Osteoblast (primary cell): ENCODE measurements around the gene SWAP70. TPM values are rescaled to one million over a fixed set of nuclear protein-coding genes. Genes with fewer than 3 reads are reported as not detected.

Source experiments
- DNase-seq: peaks from one replicate; pipeline ENCODE4 v3.0.0; 2011; ENCODE audit warnings: low spot score, mixed read lengths; ENCODE audit not compliant: insufficient read length; ENCODE audit errors: missing footprints
- H2AFZ ChIP-seq: 2 replicates; pipeline ENCODE4 v1.6.0; 2011; ENCODE audit warnings: mild to moderate bottlenecking, low read length
- H3K27ac ChIP-seq: 2 replicates; pipeline ENCODE4 v1.5.1; 2011; ENCODE audit warnings: mild to moderate bottlenecking, low read depth, low read length, moderate library complexity
- H3K27me3 ChIP-seq: 2 replicates; pipeline ENCODE4 v1.6.0; 2012; ENCODE audit warnings: mild to moderate bottlenecking, control low read depth, inconsistent platforms, low read length, moderate library complexity; ENCODE audit not compliant: insufficient read depth
- H3K36me3 ChIP-seq: 2 replicates; pipeline ENCODE4 v1.5.1; 2011; ENCODE audit warnings: mild to moderate bottlenecking, low read length, control low read depth, moderate library complexity; ENCODE audit not compliant: insufficient read depth
- H3K4me1 ChIP-seq: 2 replicates; pipeline ENCODE4 v1.5.1; 2011; ENCODE audit warnings: mild to moderate bottlenecking, low read length, control low read depth, moderate library complexity; ENCODE audit not compliant: insufficient read depth
- H3K4me2 ChIP-seq: 2 replicates; pipeline ENCODE4 v1.6.0; 2011; ENCODE audit warnings: mild to moderate bottlenecking, low read length; ENCODE audit not compliant: insufficient read depth
- H3K4me3 ChIP-seq: fragments of 200-600 bp; sonication (generic); 3 replicates; pipeline ENCODE4 v1.5.1; 2012; ENCODE audit warnings: mild to moderate bottlenecking, low read length, inconsistent platforms; ENCODE audit not compliant: insufficient read depth
- H3K79me2 ChIP-seq: 2 replicates; pipeline ENCODE4 v1.6.0; 2012; ENCODE audit warnings: mild to moderate bottlenecking, low read length, control low read depth, inconsistent platforms; ENCODE audit not compliant: insufficient read depth
- H3K9me3 ChIP-seq: 2 replicates; pipeline ENCODE4 v1.5.1; 2011; ENCODE audit warnings: low read depth, low read length, control low read depth
- H4K20me1 ChIP-seq: 2 replicates; pipeline ENCODE4 v1.6.0; 2012; ENCODE audit warnings: mild to moderate bottlenecking, low read length, control low read depth; ENCODE audit not compliant: insufficient read depth
- total RNA-seq: library from RNA; depleted of rRNA; stranded (reverse); fragments of >200 nt; gene quantifications from 2 replicates; pipeline ENCODE4 v1.2.3, GENCODE V29; 2012
- TF ChIP-seq, protein P1 (sequence below): IDR thresholded peaks from 2 replicates; pipeline ENCODE4 v1.5.1; 2011; ENCODE audit warnings: mild to moderate bottlenecking, low read depth, low read length, moderate library complexity; ENCODE audit errors: extremely low read depth

The SWAP70 gene
- total RNA-seq, 1 donor, result 62.2 TPM

DNA sequence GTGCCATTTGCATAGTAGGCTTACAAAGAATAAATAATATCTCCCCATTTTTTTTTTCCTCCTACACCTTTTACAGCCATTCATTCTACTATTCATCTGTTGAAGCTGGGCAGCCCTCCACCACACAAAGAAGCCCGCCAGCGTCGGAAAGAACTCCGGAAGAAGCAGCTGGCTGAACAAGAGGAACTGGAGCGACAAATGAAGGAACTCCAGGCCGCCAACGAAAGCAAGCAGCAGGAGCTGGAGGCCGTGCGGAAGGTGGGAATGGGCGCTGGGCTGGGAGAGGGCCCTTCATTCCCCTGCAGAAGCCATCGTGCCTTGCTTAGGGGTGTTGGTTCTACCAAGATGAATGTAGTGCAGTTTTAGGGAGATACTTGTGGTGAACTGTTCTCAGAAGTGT lies 68.6 kb downstream of the SWAP70 start:
- TF ChIP-seq, protein P1, sequence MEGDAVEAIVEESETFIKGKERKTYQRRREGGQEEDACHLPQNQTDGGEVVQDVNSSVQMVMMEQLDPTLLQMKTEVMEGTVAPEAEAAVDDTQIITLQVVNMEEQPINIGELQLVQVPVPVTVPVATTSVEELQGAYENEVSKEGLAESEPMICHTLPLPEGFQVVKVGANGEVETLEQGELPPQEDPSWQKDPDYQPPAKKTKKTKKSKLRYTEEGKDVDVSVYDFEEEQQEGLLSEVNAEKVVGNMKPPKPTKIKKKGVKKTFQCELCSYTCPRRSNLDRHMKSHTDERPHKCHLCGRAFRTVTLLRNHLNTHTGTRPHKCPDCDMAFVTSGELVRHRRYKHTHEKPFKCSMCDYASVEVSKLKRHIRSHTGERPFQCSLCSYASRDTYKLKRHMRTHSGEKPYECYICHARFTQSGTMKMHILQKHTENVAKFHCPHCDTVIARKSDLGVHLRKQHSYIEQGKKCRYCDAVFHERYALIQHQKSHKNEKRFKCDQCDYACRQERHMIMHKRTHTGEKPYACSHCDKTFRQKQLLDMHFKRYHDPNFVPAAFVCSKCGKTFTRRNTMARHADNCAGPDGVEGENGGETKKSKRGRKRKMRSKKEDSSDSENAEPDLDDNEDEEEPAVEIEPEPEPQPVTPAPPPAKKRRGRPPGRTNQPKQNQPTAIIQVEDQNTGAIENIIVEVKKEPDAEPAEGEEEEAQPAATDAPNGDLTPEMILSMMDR, result no peak
- Histone ChIP-seq H3K27ac (no peak overlapping the region), H3K4me1 (no peaks in the 10 kb centered on the region), H3K36me3 (peaks cover 38% of the 10 kb centered on the region), H3K9me3 (no peaks in the 10 kb centered on the region), H3K79me2 (peaks cover 14% of the 10 kb centered on the region), H4K20me1 (no peaks in the 10 kb centered on the region), H3K4me3 (no peak overlapping the region), H3K27me3 (no peaks in the 10 kb centered on the region), H2AFZ (no peak overlapping the region), H3K4me2 (no peak overlapping the region)
- no peak for DNase-seq

DNA sequence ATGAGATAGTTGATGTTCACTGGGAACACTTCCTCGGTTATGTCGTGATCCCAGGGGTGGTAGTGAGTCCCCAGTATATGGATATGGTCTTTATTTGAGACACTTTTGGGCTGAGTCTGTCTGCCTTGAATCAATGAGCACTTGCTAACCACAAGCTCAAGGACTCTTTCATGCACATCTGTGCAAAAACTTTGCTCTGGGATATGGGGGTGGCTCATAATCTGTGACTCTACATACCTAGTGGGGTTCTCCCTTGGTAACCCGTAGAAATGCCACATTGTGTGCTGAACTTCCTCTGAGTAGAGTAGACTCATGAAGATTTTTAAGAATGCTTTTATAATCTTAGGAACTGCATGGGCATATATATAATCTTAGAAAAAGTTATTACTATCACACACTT lies 69.3 kb downstream of the SWAP70 start:
- no peaks in the 10 kb centered on the region for H4K20me1 ChIP-seq
- H3K27ac ChIP-seq, result no peak overlapping the region
- no peak overlapping the region for H2AFZ ChIP-seq
- no peak overlapping the region for H3K4me3 ChIP-seq
- peaks cover 12% of the 10 kb centered on the region for H3K79me2 ChIP-seq
- no peaks in the 10 kb centered on the region for H3K9me3 ChIP-seq
- H3K36me3 ChIP-seq, result peaks cover 34% of the 10 kb centered on the region
- no peak overlapping the region for H3K4me2 ChIP-seq
- H3K27me3 ChIP-seq, result no peaks in the 10 kb centered on the region
- no peaks in the 10 kb centered on the region for H3K4me1 ChIP-seq
- TF ChIP-seq, protein P1, result no peak
- no peak for DNase-seq

- no peak overlapping the region for H3K4me3 ChIP-seq
- no peak overlapping the region for H2AFZ ChIP-seq
- peaks cover 40% of the 10 kb centered on the region for H3K36me3 ChIP-seq
- no peaks in the 10 kb centered on the region for H3K4me1 ChIP-seq
- no peaks in the 10 kb centered on the region for H3K9me3 ChIP-seq
- DNase-seq, result no peak
- H3K79me2 ChIP-seq, result peaks cover 12% of the 10 kb centered on the region
- H3K4me2 ChIP-seq, result no peak overlapping the region
- H4K20me1 ChIP-seq, result no peaks in the 10 kb centered on the region
- TF ChIP-seq, protein P1, result no peak
- H3K27ac ChIP-seq, result no peak overlapping the region
- no peaks in the 10 kb centered on the region for H3K27me3 ChIP-seq
Measured at GRCh38 chr11:9735236-9735635, 71.4 kb downstream of the SWAP70 start.

DNA sequence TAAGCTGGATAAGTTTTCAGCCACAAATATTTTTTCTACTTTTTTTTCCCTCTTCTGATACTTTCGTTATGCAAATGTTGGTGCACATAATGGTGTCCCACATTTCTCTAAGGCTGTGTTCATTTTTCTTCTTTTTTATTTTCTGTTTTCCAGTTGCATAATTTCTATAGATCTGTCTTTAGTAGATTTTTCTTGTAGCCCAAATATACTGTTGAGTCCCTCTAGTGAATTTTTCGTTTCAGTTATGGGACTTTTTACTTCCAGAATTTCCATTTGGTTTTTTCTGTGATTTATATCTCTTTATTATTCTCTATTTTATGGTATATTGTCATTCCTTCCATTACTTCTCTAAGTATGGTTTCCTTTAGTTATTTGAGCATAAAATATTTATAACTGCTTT lies 72.0 kb downstream of the SWAP70 start:
- TF ChIP-seq, protein P1, result no peak
- H4K20me1 ChIP-seq, result no peaks in the 10 kb centered on the region
- H3K4me1 ChIP-seq, result no peaks in the 10 kb centered on the region
- H3K79me2 ChIP-seq, result peaks cover 12% of the 10 kb centered on the region
- DNase-seq, result no peak
- no peaks in the 10 kb centered on the region for H3K9me3 ChIP-seq
- H3K4me3 ChIP-seq, result no peak overlapping the region
- no peaks in the 10 kb centered on the region for H3K27me3 ChIP-seq
- H3K4me2 ChIP-seq, result no peak overlapping the region
- H3K27ac ChIP-seq, result no peak overlapping the region
- no peak overlapping the region for H2AFZ ChIP-seq
- H3K36me3 ChIP-seq, result peaks cover 42% of the 10 kb centered on the region
